T1000 (cell line): ENCODE data around the gene CTNS.
A peak's percentile ranks its signal among the peaks of the same experiment; 100 is the strongest.

Source experiments
- DNase-seq: peaks from one replicate; lab custom pipeline; 2025; ENCODE audit warnings: mixed read lengths; lab: John Stamatoyannopoulos, UW

CTNS gene

DNA sequence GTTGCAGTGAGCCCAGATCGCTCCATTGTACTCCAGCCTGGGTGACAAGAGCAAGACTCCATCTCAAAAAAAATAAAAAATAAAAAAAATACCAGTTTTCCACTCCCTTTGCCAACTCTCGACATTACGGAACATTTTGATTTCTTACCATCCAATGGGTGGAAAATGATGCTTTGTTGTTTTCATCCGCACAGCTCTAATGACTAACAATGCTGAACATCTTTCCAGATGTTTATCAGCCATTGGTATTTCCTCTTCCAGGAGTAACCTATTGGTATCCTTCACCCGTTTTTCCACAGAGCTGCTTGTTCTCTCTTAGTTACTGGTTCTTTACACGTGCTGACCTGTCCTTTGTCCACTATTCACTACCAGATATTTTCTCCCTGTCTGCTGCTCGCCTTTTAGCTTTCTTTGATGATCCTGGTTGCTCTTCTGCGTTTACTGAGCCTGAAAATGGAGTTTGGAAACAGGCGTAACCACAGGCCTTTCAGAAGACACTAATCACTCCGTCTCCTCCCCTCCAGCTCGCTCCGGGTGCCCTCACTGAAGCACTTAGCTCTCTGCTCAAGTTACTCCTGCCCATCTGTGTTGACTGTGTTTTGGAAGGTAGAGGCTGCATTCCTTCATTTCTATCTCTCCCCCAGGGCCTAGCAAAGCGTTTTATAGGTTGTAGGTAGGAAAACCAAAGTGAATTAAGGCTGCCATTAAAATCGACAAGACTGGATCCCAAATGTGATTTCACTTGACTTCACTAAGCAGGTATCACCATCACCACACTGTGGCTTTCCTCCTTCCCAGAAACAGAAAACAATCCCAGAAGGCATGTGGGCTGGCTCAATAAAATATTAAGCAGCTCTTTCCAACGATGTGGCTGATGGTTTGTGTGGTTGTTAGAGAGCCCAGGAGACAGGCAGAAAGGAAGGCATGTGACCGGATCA, 9.5 kb upstream of the CTNS start:
- DNase-seq: no peak

DNA sequence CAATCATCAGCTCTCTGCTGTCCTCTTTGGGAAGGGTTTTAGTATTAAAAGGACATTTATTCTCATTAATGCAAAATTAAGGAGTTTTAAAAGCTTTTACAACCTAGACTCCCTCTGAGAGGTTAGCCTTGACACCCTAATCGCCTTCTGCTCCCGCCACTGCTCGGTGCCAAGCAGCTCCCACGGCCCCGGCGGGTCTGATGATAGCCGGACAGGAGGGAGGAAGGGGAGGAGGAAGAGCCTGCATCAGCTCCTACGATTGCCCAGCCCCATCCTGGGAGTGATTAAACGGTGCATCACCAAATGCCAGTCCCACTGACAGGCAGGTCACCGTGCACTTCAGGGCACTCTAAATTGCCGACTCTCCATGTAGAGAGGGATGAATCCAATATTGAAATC, 8.8 kb upstream of the CTNS start:
- no peak for DNase-seq

- DNase-seq: no peak
Measured at GRCh38 chr17:3630781-3631180, 5.8 kb upstream of the CTNS start.

DNA sequence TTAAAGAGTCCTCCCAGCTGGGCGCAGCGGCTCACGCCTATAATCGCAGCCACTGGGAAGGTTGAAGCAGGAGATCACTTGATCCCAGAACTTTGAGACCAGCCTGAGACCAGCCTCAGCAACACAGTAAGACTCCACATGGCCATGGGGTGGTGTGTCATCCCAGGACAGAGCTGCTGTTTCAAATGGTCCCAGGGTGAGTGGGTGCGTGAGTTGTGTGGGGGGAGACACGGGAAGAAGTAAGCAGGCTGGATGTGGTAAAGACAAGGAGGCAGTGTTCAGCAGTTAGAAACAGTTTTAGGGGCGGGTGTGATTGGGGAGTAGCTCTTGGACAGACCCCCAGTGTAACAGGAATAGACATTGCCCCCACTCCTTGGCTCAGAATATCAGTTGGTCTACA, 4.3 kb upstream of the CTNS start:
- no peak for DNase-seq

DNA sequence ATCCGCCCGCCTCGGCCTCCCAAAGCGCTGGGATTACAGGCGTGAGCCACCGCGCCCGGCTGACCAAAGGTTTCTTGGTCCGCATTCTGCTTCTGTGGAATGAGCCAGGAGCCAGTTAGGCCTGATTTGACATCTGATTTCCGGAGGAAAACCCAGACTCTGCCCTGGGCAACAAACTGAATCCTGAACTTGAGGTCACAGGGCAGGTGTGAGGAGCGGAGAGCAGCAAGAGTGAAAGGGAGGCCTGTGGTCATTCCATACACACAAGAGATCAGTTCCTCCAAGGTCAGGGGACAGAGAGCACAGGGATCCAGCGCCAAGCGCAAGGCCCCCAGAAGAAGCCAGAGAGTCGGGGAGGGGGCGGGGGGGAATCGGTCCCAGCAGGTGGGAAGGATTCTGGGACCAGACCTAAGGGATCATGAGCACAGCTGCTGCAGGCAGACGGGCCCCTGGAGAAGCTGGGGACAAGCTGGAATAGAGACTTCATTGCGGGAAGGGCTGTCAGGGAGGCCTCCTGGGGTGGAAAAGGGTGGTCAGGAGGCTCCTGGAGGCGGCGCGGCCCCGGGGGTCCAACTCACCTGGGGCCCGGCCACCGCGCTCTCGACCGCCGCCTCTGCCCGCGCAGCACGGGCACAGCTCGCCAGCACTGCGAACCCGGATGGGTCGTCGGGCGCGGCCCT, 946 bp upstream of the CTNS start:
- DNase-seq: no peak

- DNase-seq: no peak
Measured at GRCh38 chr17:3636908-3637373, 381 bp downstream of the CTNS start.

DNA sequence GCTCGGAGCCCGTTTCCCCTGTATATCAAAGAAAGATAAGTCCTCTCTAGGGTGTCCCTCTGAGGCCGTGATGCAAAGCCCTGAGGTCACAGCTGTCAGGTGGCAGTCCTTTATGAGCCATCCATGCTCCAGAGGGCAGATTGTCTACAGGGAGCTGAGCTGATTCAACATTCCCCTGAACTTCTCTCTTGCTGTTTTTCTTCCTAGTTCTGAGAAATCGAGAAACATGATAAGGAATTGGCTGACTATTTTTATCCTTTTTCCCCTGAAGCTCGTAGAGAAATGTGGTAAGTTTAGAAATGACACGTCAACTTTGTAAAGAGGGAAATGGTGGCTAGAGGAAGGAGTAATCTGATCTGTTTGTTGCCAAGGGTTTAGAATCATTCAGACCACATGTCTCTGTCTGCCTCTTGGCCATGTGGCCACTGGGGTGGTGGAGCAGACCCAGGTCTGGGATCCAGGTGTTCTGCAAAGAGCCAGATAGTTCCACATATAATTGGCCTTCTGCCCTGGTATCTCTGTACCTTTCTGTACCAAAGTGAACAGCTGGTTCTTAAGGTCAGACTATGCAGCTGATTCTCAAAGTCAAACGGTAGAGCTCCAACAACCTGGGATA, 3.5 kb downstream of the CTNS start:
- DNase-seq: no peak

GRCh38 chr17:3641014-3641413, 4.5 kb downstream of the CTNS start:
- no peak for DNase-seq

DNA sequence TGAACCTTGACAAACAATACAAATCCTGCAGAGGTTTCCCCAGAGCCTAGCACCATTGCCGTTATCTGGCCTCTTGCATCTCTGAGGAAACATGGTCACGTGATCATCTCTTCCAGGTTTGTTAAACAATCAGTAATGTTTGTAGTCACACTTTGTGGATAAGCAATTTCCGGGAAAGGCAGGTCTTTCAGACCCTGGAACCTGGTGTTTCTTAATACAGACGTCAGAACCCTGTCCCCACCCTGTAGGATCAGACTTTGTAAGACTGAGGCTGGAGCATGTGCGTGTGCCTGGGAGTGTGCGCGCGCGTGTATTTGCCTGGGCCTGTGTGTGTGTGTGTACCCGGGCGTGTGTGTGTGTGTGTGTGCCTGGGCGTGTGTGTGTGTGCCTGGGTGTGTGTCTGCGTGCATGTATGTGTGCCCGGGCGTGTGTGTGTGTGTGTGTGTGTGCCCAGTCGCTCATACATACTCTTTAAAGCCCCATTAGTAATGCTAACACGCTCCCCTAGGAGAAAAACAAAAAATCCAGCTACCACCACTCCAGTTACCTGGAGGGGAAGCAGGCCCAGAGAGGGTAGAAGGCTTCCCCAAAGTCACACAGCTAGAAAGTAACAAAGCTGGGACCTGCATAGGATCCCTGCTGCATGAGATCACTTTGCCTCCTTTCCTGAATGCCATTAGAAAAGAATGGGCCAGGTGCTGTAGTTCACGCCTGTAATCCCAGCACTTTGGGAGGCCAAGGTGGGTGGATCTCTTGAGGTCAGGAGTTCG, 5.3 kb downstream of the CTNS start:
- no peak for DNase-seq

DNA sequence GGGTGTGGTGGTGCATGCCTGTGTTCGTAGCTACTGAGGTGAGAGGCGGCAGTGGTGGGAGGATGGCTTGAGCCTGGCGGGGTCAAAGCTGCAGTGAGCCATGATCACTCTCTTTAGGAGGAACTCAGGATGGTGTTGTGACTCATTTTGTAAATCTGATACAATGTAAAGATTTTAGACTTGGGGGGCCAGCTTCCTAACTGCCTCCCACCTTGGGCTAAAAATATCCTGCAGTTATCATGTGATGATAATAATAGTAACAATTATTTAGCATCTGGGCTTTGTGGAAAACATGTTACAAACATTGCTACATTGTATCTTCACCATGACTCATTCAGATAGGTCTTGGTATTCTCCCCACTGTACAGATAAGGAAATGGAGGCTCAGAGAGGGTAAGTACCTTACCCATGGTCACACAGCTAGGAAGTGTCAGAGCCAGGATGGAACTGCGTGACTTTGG, 7.4 kb downstream of the CTNS start:
- DNase-seq: no peak

- DNase-seq: no peak
Measured at GRCh38 chr17:3645310-3645709, 8.8 kb downstream of the CTNS start.

DNA sequence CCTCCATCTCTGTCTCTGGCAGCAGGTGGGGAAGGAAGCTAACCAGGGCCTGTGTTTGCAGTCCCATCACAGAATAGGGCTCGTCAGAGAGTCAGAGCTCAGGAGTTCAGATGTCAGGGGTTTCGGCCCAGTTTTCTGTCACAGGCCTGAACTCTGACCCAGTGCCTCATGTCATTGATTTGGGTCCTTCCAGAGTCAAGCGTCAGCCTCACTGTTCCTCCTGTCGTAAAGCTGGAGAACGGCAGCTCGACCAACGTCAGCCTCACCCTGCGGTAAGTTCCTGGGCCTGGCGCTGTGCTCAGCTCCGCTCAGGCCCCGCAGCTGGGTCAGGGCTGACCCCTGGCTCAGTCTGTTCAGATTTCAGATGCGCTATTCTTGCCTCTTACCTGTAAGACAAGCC, 10.7 kb downstream of the CTNS start:
- no peak for DNase-seq

DNA sequence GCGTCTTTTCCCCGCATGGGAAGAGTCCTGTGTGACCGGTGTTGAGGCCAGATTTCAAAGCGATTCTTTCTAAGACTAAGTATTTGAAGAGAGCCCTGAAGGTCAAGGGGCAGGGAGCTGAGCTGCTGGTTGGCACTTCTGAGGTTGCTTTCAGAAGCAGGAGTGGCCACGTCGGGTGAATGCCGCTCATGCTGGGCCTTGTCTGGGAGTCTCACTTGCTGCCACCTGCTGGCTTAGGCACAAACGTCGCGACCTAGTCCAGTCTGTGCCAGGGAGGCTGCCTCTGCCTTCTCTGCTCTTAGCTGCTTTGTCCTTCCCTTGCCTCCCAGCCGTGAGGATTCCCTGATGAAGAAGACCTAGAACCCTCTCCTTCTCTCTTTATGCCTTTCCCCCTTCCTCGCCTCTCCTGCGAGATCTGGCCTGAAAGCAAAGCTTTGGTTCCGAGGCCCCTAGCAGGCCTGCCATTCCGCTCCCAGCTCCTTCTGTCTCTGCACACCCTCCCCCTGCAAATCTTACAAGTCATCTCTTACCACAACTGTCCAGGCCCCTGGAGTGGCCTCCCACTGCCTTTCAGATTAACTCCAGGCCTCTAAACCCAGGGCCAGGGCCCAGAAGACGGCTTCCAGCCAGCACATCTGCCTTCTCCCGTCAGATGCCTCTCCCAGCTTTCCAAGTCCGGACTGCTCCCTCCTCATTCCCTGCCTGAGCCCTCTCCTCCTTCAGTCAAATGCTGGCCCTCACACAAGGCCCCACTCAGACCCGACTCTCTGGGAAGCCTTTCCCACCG, 11.4 kb downstream of the CTNS start:
- peak; percentile 23 for DNase-seq

- DNase-seq: no peak
Measured at GRCh38 chr17:3655766-3656165, 19.2 kb downstream of the CTNS start.

DNA sequence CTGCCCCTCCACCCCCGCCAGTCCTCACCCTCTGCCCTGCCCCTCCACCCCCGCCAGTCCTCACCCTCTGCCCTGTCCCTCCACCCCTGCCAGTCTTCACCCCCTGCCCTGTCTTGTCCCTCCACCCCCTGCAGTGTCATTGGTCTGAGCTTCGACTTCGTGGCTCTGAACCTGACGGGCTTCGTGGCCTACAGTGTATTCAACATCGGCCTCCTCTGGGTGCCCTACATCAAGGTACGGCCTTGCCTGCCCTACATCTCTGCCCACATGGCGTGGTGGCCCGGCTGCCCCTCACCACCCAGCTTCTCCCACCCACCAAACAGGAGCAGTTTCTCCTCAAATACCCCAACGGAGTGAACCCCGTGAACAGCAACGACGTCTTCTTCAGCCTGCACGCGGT, 19.8 kb downstream of the CTNS start:
- no peak for DNase-seq

DNA sequence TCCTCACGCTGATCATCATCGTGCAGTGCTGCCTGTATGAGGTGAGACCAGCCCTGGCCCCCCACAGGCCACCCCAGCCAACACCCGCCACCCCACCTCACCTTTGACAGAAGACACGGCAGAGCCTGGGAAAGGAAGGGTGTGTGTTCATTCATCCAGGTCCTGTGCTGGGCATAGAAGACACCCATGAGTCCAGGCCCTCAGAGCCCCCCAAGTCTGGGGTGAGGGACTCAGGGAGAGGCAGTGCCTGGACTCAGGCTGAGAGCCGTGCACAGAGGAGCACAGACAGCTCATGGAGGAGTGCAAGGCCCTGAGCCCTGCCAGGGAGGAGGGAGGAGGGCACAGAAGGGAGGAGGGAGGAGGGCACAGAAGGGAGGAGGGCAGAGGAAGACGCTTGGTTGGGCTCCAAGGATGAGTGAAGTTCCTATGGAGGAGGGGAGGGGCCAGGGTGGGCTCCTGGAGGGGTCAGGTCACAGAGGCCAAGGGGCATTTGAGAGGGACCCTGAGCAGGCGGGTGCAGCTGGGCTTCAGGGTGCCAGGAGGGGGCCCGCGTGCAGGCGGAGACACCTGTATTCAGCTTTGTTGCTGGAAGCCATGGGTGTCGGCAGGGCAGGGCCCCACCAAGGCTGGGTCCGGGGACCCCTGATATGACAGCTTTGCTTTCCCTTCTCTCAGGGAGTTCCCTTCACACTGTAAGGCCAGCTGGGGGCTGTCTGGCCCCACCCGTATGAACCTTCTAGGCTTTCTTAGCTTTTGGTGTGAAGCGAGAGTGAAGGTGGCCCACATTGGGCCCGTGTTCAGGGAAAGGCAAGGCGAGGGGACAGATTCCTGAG, 20.4 kb downstream of the CTNS start:
- DNase-seq: no peak

- no peak for DNase-seq
Measured at GRCh38 chr17:3657588-3657869, 21.0 kb downstream of the CTNS start.

DNA sequence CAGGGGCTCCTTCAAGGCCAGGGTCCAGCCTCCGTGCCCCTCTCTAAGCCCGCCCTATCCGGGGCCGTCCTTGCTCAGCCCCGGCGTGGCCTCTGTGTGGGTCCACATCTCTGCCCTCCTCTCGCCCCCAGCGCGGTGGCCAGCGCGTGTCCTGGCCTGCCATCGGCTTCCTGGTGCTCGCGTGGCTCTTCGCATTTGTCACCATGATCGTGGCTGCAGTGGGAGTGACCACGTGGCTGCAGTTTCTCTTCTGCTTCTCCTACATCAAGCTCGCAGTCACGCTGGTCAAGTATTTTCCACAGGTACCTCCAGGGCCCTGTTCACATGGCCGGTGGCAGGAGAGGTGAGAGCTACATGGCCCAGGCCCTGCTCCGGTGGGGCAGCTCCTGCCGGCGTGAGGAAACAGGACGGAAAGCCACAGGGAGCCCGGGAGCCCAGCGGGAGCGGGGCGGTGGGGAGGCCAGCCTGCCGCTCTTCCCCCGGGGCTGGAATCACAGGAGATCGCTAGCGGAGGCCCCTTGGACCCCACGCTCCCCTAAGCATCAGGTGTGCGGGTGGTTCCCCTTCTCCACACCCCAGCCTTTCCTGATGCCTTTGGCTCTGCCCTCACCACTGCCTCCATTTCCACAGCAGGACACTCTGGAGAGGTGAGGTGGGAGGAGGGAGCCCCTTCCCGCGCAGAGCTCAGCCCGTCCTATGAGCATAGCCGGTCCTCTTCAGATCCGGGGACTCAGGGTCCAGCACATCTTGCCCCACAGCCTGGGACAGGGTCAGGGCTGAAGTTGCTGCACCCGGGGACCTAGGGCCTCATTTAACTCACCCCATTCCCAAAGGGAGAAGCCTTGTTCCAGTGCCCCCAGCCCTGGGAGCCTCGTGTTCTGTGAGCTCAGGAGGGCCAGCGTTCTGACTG, 21.6 kb downstream of the CTNS start:
- DNase-seq: no peak

DNA sequence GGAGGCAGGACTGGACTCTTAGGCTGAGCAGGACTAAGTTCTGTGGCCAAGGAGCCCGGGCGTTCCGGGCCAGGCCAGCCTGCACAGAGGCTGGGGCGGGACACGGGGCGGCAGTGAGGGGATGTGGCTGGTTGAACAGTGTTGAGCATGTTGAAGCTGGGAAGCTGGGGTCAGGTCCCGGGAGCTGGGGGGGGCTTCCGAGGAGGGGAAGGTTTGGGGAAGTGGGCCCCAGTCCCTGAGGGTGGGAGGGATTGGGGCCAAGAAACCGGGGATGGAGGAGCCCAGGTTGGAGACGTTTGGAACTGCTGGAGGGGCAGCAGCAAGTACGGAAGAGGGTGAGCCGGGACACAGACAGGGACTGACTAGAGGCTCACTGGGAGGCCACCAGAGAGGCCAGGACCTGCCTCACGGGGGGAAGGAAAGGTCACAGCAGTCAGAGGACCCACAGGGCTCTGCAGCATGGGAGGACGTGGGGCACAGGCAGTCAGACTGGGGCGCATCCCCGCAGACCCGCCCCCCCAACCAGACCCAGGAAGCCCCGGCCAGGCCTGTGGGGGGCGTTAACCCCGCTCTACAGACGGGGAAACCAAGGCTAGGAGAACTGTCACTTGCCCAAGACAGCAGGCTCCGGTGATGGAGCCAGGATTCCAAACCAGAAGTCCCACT, 22.4 kb downstream of the CTNS start:
- DNase-seq: no peak
